ENCODE data around the gene RNF144A.

The RNF144A gene

DNA sequence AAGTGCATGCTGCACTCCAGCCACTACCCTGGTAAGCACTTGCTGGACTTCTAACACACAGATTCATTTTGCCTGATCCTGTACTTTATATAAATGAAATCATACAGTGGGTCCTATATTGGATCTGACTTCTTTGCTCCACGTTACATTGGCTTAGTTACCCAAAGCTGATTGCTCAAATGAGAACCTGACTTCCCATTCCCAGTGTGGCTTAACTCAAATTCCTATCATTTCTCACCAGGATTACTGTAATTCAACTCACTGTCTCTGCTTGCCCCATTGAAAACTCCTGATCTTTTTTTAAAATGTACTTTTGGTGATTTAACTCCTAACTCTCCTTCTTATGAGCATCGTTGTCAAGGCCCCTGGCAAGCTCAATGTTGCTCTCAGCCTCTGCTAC, 38.2 kb upstream of the RNF144A start:
- no peak overlapping the region for H3K4me3 ChIP-seq (ENCODE audit: low read length)
- TF ChIP-seq, protein P1, sequence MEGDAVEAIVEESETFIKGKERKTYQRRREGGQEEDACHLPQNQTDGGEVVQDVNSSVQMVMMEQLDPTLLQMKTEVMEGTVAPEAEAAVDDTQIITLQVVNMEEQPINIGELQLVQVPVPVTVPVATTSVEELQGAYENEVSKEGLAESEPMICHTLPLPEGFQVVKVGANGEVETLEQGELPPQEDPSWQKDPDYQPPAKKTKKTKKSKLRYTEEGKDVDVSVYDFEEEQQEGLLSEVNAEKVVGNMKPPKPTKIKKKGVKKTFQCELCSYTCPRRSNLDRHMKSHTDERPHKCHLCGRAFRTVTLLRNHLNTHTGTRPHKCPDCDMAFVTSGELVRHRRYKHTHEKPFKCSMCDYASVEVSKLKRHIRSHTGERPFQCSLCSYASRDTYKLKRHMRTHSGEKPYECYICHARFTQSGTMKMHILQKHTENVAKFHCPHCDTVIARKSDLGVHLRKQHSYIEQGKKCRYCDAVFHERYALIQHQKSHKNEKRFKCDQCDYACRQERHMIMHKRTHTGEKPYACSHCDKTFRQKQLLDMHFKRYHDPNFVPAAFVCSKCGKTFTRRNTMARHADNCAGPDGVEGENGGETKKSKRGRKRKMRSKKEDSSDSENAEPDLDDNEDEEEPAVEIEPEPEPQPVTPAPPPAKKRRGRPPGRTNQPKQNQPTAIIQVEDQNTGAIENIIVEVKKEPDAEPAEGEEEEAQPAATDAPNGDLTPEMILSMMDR (conservative IDR thresholded peaks at IDR 0.05; ENCODE audit: low read depth, low read length), result no peak
- peak; percentile 81 for DNase-seq (ENCODE audit: low read depth)

DNA sequence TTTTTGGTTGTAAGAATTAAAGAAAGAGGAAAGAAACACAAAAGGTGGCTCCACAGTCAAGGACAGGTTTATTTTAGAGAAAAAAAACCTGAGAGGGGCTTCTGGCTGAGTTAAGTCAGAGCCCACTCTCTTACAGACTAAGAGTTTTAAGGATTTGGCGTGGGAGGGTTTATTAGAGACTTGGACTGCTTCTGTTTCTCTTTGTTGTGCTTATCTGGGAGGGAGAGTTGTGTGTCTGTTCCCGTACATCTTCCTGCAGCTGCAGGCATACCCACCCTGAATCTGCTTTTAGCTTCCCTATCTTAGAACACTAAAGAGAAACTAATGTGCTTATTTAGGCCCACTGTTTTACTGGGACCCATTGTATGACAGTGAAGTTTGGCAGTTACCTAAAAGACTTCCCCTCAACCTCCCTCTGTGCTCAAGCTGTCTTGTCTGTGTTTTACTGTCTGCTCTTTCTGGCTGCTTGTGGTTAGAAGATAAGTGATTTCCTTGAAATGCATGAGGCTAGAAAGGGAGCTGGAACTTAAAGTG, 36.9 kb upstream of the RNF144A start:
- TF ChIP-seq, protein P1 (conservative IDR thresholded peaks at IDR 0.05; ENCODE audit: low read depth, low read length), result no peak

GRCh38 chr2:6881046-6881445, 36.2 kb upstream of the RNF144A start:
- no peak overlapping the region for H3K4me3 ChIP-seq (ENCODE audit: low read length)
- TF ChIP-seq, protein P1 (conservative IDR thresholded peaks at IDR 0.05; ENCODE audit: low read depth, low read length), result no peak
- DNase-seq (ENCODE audit: low read depth), result no peak

More for the DNA sequence above, 36.9 kb upstream of the RNF144A start:
- H3K4me3 ChIP-seq (ENCODE audit: low read length), result no peak overlapping the region
- no peak for DNase-seq (ENCODE audit: low read depth)

GRCh38 chr2:6881516-6881915, 35.7 kb upstream of the RNF144A start:
- DNase-seq (ENCODE audit: low read depth), result no peak
- H3K4me3 ChIP-seq (ENCODE audit: low read length), result no peak overlapping the region
- TF ChIP-seq, protein P1 (conservative IDR thresholded peaks at IDR 0.05; ENCODE audit: low read depth, low read length), result no peak

DNA sequence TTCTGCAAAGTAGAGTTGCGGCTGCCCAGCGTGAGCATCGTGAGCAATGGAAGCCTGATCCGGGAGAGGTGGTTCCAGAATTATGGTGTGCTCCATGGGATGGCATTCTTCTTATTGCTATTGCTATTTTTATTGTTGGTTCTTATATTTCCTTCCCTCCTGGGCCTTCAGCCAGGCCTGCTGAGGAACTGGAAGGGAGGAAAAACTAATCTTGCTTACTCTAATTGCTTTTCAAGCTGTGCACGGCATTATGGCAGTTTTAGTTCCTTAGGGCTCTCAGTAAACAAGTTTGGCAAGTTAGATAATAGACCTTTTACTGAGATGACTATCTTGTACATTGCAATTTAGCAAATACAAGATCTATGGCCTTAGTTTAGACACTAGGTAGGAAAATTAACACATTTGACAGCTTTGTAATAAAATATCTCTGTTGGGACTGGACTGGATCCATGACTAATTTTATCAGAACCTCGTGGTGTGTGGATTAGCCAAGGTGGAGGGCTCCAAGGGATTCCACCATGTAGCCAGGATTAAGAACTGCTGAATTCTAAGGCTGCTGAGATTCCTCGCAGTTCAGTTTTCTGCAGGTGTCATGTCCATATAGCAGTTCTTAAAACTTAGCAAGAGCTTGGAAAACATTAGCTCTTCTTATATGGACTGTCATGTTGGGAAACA, 33.6 kb upstream of the RNF144A start:
- DNase-seq (ENCODE audit: low read depth), result peak; percentile 22
- H3K4me3 ChIP-seq (ENCODE audit: low read length), result no peak overlapping the region
- TF ChIP-seq, protein P1 (conservative IDR thresholded peaks at IDR 0.05; ENCODE audit: low read depth, low read length), result no peak

DNA sequence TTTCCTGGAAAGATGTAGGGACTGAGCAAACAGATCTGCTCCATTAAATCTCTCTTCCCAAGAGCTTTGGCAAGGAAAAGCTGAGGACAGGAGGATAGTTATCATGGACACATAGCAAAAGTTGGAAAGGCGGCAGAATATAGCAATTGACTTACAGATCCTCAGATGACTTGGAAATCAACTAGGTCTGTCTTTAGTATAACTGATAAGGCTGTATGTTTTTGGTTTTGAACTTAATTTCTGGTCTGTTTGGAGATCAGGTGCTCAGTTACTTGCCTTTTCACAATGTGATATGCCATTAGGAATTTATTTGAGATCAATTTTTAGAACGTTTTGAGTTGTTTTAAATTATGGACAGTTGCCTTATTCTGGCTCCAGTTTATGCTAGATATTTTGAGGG, 31.7 kb upstream of the RNF144A start:
- H3K4me3 ChIP-seq (ENCODE audit: low read length), result no peak overlapping the region
- TF ChIP-seq, protein P1 (conservative IDR thresholded peaks at IDR 0.05; ENCODE audit: low read depth, low read length), result no peak
- no peak for DNase-seq (ENCODE audit: low read depth)

DNA sequence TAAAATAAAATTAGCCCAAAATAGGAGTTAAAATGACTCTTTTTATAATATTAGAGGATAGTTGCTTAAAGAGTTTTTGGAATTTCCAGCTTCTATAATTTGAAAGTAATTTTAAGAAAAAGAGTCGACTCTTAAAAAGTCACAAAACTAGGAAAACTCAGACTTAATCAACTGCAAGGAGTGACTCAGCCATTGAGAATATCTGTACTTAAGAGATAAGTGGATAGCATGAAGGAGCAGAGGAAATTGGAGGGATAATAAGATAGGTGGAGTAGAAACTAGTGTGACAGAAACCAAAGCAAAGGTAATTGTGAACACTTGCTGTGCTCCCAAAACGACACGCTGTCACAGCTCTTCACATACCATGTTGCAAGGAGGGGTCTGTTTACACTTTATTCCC, 31.2 kb upstream of the RNF144A start:
- DNase-seq (ENCODE audit: low read depth), result no peak
- no peak overlapping the region for H3K4me3 ChIP-seq (ENCODE audit: low read length)
- TF ChIP-seq, protein P1 (conservative IDR thresholded peaks at IDR 0.05; ENCODE audit: low read depth, low read length), result no peak
